GM12872 (cell line): ENCODE results near the gene PDS5A.

Experiments
- TF ChIP-seq, protein P1 (sequence below): IDR thresholded peaks from 3 replicates; pipeline ENCODE4 v1.5.1; 2011; ENCODE audit warnings: low read depth, mild to moderate bottlenecking, low read length, moderate library complexity; ENCODE audit not compliant: insufficient read depth

Gene PDS5A

DNA sequence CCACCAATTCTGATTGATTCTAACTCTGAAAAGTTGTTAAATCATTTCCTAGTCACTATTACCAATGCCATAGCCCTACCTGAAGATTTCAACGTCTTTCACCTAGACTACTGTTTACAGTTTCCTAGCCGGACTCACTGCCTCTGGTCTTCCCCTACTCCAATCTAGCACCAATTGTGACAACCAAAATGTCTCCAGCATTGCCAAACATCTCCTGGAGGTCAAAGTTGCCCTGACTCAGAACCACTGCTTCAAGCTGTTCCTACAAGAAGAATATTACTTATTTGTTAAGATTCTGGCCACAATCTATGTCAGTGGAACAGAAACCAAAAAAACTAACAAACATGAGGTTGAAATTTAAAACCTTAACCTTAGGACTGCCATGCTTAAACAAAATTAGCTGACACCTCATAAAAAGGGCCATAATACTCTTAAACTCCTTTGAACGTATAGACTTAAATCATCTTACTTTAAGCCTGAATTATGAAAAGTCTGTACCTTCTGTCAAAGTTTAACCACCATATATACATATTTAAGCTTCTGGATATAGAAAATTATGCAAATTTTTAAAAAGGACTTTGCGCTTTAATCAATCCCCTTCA is 2.1 kb downstream of the PDS5A start:
- TF ChIP-seq, protein P1, sequence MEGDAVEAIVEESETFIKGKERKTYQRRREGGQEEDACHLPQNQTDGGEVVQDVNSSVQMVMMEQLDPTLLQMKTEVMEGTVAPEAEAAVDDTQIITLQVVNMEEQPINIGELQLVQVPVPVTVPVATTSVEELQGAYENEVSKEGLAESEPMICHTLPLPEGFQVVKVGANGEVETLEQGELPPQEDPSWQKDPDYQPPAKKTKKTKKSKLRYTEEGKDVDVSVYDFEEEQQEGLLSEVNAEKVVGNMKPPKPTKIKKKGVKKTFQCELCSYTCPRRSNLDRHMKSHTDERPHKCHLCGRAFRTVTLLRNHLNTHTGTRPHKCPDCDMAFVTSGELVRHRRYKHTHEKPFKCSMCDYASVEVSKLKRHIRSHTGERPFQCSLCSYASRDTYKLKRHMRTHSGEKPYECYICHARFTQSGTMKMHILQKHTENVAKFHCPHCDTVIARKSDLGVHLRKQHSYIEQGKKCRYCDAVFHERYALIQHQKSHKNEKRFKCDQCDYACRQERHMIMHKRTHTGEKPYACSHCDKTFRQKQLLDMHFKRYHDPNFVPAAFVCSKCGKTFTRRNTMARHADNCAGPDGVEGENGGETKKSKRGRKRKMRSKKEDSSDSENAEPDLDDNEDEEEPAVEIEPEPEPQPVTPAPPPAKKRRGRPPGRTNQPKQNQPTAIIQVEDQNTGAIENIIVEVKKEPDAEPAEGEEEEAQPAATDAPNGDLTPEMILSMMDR: no peak

- TF ChIP-seq, protein P1: no peak
Measured at GRCh38 chr4:39970671-39971640, 6.8 kb downstream of the PDS5A start.

DNA sequence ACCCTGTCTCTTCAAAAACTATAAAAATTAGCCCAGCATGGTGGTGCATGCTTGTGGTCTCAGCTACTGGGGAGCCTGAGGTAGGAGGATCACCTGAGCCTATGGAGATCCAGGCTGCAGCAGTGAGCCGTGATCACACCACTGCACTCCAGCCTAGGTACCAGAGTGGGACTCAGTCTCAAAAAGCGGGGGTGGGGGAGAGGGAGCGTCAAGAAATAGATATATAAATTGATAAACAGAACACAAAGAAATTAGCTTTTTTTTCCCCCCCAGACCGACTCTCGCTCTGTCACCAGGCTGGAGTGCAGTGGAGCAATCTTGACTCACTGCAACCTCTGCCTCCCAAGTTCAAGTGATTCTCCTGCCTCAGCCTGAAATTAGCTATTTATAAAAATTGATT is 14.1 kb downstream of the PDS5A start:
- TF ChIP-seq, protein P1: no peak

DNA sequence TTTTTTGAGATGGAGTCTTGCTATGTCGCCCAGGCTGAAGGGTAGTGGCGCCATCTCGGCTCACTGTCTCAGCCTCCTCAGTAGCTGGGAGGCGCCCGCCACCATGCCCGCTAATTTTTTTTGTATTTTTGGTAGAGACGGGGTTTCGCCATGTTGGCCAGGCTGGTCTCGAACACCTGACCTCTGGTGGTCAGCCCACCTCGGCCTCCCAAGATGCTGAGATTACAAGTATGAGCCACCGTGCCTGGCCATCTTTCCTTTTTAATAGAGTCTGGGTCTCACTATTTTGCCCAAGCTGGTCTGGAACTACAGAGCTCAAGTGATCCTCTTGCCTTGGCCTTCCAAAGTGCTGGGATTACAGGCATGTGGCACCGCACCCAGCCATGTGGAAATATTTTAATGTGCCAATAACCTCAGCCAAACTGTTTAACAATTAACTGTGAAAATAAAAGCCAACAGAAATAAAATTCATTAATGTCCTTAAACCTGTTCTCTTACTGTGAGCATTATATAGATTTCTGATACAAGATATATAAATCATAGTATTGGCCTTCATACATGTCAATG is 16.3 kb downstream of the PDS5A start:
- TF ChIP-seq, protein P1: no peak

DNA sequence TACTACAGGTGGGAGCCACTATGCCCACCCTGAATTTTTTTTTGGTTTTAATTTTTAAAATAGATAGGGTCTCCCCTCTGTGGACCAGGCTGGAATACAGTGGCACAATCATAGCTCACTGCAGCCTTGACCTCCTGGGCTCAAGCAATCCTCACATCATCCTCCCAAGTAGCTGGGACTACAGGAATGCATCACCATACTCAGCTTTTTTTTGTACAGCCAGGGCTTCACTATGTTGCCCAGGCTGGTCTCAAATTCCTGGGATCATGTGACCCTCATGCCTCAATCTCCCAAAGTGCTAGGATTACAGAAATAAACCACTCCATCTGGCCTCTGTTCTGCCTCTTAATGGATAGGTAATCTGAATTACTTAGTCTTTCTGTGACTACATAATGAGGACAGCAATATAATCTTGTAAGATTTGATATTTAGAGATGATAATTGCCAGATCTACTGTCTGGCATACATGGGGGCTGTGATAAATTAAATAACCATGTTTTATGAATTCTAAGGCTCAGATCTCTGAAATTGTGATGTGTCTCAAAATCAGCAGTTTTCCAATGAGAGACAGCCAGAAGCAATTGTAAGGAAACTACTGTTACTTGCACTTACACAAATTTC is 26.7 kb downstream of the PDS5A start:
- TF ChIP-seq, protein P1: no peak

- TF ChIP-seq, protein P1: no peak
Measured at GRCh38 chr4:39947963-39948362, 29.7 kb downstream of the PDS5A start.

DNA sequence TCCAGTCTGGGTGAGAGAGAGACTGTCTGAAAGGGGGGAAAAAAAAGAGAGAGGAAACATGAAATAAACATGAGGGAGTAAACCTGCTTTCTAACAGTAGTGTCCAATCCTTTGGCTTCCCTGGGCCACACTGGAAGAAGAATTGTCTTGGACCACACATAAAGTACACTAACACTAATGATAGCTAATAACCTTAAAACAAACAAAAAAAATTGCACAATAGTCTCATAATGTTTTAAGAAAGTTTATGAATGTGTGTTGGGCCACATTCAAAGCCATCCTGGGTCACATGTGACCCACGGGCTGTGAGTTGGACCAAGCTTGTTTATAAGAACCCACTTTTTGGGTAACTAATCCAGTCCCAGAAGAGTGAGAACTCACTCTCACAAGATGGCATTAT is 30.3 kb downstream of the PDS5A start:
- TF ChIP-seq, protein P1: no peak
